Mesendoderm (in vitro differentiated cells): ENCODE data around the gene SOHLH2.
A peak's percentile ranks its signal among the peaks of the same experiment; 100 is the strongest.

ENCODE experiments used
- DNase-seq: peaks from one replicate; pipeline ENCODE4 v3.0.0; 2013
- H2AK5ac ChIP-seq: 2 replicates; pipeline ENCODE4 v1.6.1; 2013; ENCODE audit warnings: low read length, inconsistent platforms
- H2BK120ac ChIP-seq: 2 replicates; pipeline ENCODE4 v1.6.1; 2013; ENCODE audit warnings: low read depth, mild to moderate bottlenecking, low read length, moderate library complexity, mixed read lengths
- H2BK15ac ChIP-seq: replicated peaks from 2 replicates; pipeline ENCODE4 v1.6.1; 2013; ENCODE audit warnings: low read depth, mild to moderate bottlenecking, moderate library complexity
- H2BK5ac ChIP-seq: 2 replicates; pipeline ENCODE4 v1.6.1; 2013; ENCODE audit warnings: low read length, inconsistent platforms
- H3K18ac ChIP-seq: 2 replicates; pipeline ENCODE4 v1.6.1; 2013; ENCODE audit warnings: mild to moderate bottlenecking, low read length, mixed read lengths
- H3K23ac ChIP-seq: one replicate; pipeline ENCODE4 v1.6.1; 2013; ENCODE audit warnings: low read length
- H3K27ac ChIP-seq: 2 replicates; pipeline ENCODE4 v1.5.1; 2013; ENCODE audit warnings: low read depth, mild to moderate bottlenecking, inconsistent platforms, low read length, moderate library complexity
- H3K27me3 ChIP-seq: 2 replicates; pipeline ENCODE4 v1.6.1; 2013; ENCODE audit warnings: low read length, control low read depth, mild to moderate bottlenecking, inconsistent platforms; ENCODE audit not compliant: insufficient read depth, poor library complexity
- H3K36me3 ChIP-seq: 2 replicates; pipeline ENCODE4 v1.6.1; 2013; ENCODE audit warnings: low read length, inconsistent platforms; ENCODE audit not compliant: control insufficient read depth, insufficient read depth
- H3K4ac ChIP-seq: one replicate; pipeline ENCODE4 v1.6.1; 2013; ENCODE audit warnings: low read depth, mild to moderate bottlenecking, low read length, moderate library complexity
- H3K4me1 ChIP-seq: 2 replicates; pipeline ENCODE4 v1.6.1; 2013; ENCODE audit warnings: low read depth, low read length, inconsistent platforms; ENCODE audit not compliant: control insufficient read depth
- H3K4me2 ChIP-seq: 2 replicates; pipeline ENCODE4 v1.6.1; 2013; ENCODE audit warnings: low read length
- H3K4me3 ChIP-seq: 2 replicates; pipeline ENCODE4 v1.5.1; 2013; ENCODE audit warnings: mild to moderate bottlenecking, low read length
- H3K56ac ChIP-seq: one replicate; pipeline ENCODE4 v1.6.1; 2013; ENCODE audit warnings: low read length
- H3K79me1 ChIP-seq: 2 replicates; pipeline ENCODE4 v1.6.1; 2013; ENCODE audit warnings: low read length, inconsistent platforms
- H3K79me2 ChIP-seq: 2 replicates; pipeline ENCODE4 v1.6.1; 2013; ENCODE audit warnings: mild to moderate bottlenecking, low read length; ENCODE audit not compliant: control insufficient read depth, insufficient read depth
- H3K9ac ChIP-seq: 2 replicates; pipeline ENCODE4 v1.6.1; 2013; ENCODE audit warnings: low read length, inconsistent platforms
- H4K5ac ChIP-seq: one replicate; pipeline ENCODE4 v1.6.1; 2013; ENCODE audit warnings: low read length
- H4K8ac ChIP-seq: one replicate; pipeline ENCODE4 v1.6.1; 2013; ENCODE audit warnings: low read depth, mild to moderate bottlenecking, control low read depth, low read length, moderate library complexity
- WGBS: extraction: QIAGEN DNeasy Blood & Tissue Kit; methylation state at CpG from one replicate; pipeline ENCODE4 v1.1.7; 2013; ENCODE audit warnings: low lambda C conversion rate, missing lambda C conversion rate; ENCODE audit not compliant: insufficient coverage; ENCODE audit errors: extremely low coverage; 5-methylcytosine and 5-hydroxymethylcytosine counted together

Gene SOHLH2

GRCh38 chr13:36134632-36135031, 79.7 kb downstream of the SOHLH2 start:
- DNase-seq: no peak
- Histone ChIP-seq H2BK5ac (no peak overlapping the region), H3K23ac (no peak overlapping the region), H3K56ac (no peak overlapping the region), H3K27ac (no peak overlapping the region), H4K8ac (no peak overlapping the region), H3K27me3 (peaks cover 8% of the 10 kb centered on the region), H2BK15ac (no peak overlapping the region), H2AK5ac (no peak overlapping the region), H3K4ac (no peak overlapping the region), H3K4me2 (no peak overlapping the region), H3K79me2 (no peaks in the 10 kb centered on the region), H3K9ac (no peak overlapping the region), H2BK120ac (no peak overlapping the region), H3K79me1 (no peaks in the 10 kb centered on the region), H3K4me3 (no peak overlapping the region), H3K18ac (no peak overlapping the region), H3K36me3 (no peaks in the 10 kb centered on the region), H4K5ac (no peak overlapping the region), H3K4me1 (no peaks in the 10 kb centered on the region)
- WGBS: no CpG with 5 or more reads among the region's 1 CpG

GRCh38 chr13:36133950-36134626, 80.3 kb downstream of the SOHLH2 start:
- no peak overlapping the region for H2BK120ac ChIP-seq
- H3K4me1 ChIP-seq: no peaks in the 10 kb centered on the region
- H2BK15ac ChIP-seq: no peak overlapping the region
- H4K8ac ChIP-seq: no peak overlapping the region
- no peak overlapping the region for H3K27ac ChIP-seq
- no peak overlapping the region for H3K23ac ChIP-seq
- H4K5ac ChIP-seq: no peak overlapping the region
- H3K79me1 ChIP-seq: no peaks in the 10 kb centered on the region
- no CpG with 5 or more reads among the region's 5 CpGs for WGBS
- H3K4ac ChIP-seq: no peak overlapping the region
- H2AK5ac ChIP-seq: no peak overlapping the region
- DNase-seq: no peak
- peaks cover 12% of the 10 kb centered on the region for H3K27me3 ChIP-seq
- H3K9ac ChIP-seq: no peak overlapping the region
- H3K56ac ChIP-seq: no peak overlapping the region
- H3K79me2 ChIP-seq: no peaks in the 10 kb centered on the region
- no peak overlapping the region for H3K18ac ChIP-seq
- no peaks in the 10 kb centered on the region for H3K36me3 ChIP-seq
- H3K4me3 ChIP-seq: no peak overlapping the region
- H2BK5ac ChIP-seq: no peak overlapping the region
- no peak overlapping the region for H3K4me2 ChIP-seq

- Histone ChIP-seq H4K8ac (no peak overlapping the region), H3K18ac (no peak overlapping the region), H4K5ac (no peak overlapping the region), H3K9ac (no peak overlapping the region), H3K27me3 (peaks cover 12% of the 10 kb centered on the region), H2AK5ac (no peak overlapping the region), H3K79me2 (no peaks in the 10 kb centered on the region), H3K4me2 (no peak overlapping the region), H2BK5ac (no peak overlapping the region), H3K4me1 (no peaks in the 10 kb centered on the region), H2BK15ac (no peak overlapping the region), H3K79me1 (no peaks in the 10 kb centered on the region), H3K4me3 (no peak overlapping the region), H2BK120ac (no peak overlapping the region), H3K27ac (no peak overlapping the region), H3K23ac (no peak overlapping the region), H3K56ac (no peak overlapping the region), H3K4ac (no peak overlapping the region), H3K36me3 (no peaks in the 10 kb centered on the region)
- no CpG with 5 or more reads among the region's 1 CpG for WGBS
- DNase-seq: no peak
Measured at GRCh38 chr13:36132376-36132775, 82.0 kb downstream of the SOHLH2 start.

GRCh38 chr13:36131931-36132297, 82.4 kb downstream of the SOHLH2 start:
- no peaks in the 10 kb centered on the region for H3K79me1 ChIP-seq
- H4K5ac ChIP-seq: no peak overlapping the region
- H3K4me3 ChIP-seq: no peak overlapping the region
- H3K4me2 ChIP-seq: no peak overlapping the region
- no peak overlapping the region for H2BK15ac ChIP-seq
- no CpG with 5 or more reads among the region's 5 CpGs for WGBS
- no peak for DNase-seq
- H2BK5ac ChIP-seq: no peak overlapping the region
- H2AK5ac ChIP-seq: no peak overlapping the region
- H3K18ac ChIP-seq: no peak overlapping the region
- H3K79me2 ChIP-seq: no peaks in the 10 kb centered on the region
- no peak overlapping the region for H2BK120ac ChIP-seq
- no peak overlapping the region for H3K4ac ChIP-seq
- no peak overlapping the region for H3K23ac ChIP-seq
- no peak overlapping the region for H3K9ac ChIP-seq
- H3K27me3 ChIP-seq: peaks cover 12% of the 10 kb centered on the region
- no peak overlapping the region for H3K56ac ChIP-seq
- no peaks in the 10 kb centered on the region for H3K36me3 ChIP-seq
- H4K8ac ChIP-seq: no peak overlapping the region
- H3K27ac ChIP-seq: no peak overlapping the region
- H3K4me1 ChIP-seq: no peaks in the 10 kb centered on the region

GRCh38 chr13:36131222-36131930, 83.0 kb downstream of the SOHLH2 start, which contains the start of gene DCLK1:
Gene DCLK1, minus strand, starts transcription at chr13:36131382.
- Histone ChIP-seq H2BK15ac (no peak within 1 kb of the TSS), H2BK120ac (no peak within 1 kb of the TSS), H3K18ac (no peak within 1 kb of the TSS), H2BK5ac (no peak within 1 kb of the TSS), H3K27me3 (peaks cover 12% of the 10 kb centered on the region), H4K8ac (no peak within 1 kb of the TSS), H3K4ac (no peak within 1 kb of the TSS), H3K9ac (peak within 1 kb of the TSS; percentile 58), H3K79me2 (no peaks in the 10 kb centered on the region), H3K36me3 (no peaks in the 10 kb centered on the region), H3K4me3 (peak within 1 kb of the TSS; percentile 24), H3K27ac (no peak within 1 kb of the TSS), H3K4me1 (no peaks in the 10 kb centered on the region), H3K56ac (peak within 1 kb of the TSS; percentile 86), H3K4me2 (peak within 1 kb of the TSS; percentile 86), H3K79me1 (no peaks in the 10 kb centered on the region), H4K5ac (no peak within 1 kb of the TSS), H2AK5ac (no peak within 1 kb of the TSS), H3K23ac (peak within 1 kb of the TSS; percentile 69)
- peak; percentile 71 for DNase-seq
- no CpG with 5 or more reads among the region's 48 CpGs for WGBS
